Uterus (tissue), 2 donors: ENCODE data around the gene SVOP.

Source experiments
- CTCF ChIP-seq, 4 experiments: fragments of 200-600 bp in 2 of 4; fragments of 450-650 bp in 2 of 4; sonication (generic) in 2 of 4; IDR thresholded peaks; one replicate each; pipeline ENCODE4 v1.5.1; 2016 to 2019; ENCODE audit warnings: antibody characterized with exemption in 4 of 4, mild to moderate bottlenecking in 2 of 4, moderate library complexity in 1 of 4
- POLR2A ChIP-seq, 2 donors: fragments of 450-650 bp; IDR thresholded peaks; one replicate each; pipeline ENCODE4 v1.6.1; 2016; ENCODE audit warnings: antibody characterized with exemption in 2 of 2, mild to moderate bottlenecking in 1 of 2, moderate library complexity in 1 of 2

GRCh38 chr12:108930155-108930554, 90.7 kb downstream of the SVOP start:
- TF ChIP-seq POLR2A (IDR thresholded peaks at IDR 0.05) (no peak), CTCF (IDR thresholded peaks at IDR 0.05) (no peak)
